Measurements from ENCODE around the gene CD276. TPM values are rescaled to one million over a fixed set of nuclear protein-coding genes. Genes with fewer than 3 reads are reported as not detected.

Gene CD276
- 81.1 and 95.7 TPM in 2 replicates for total RNA-seq

GRCh38 chr15:73683777-73684580, at the start of gene CD276:
Gene CD276 (plus strand): TSS chr15:73684383. CDS start chr15:73699640, 15,257 bp downstream.

GRCh38 chr15:73753250-73754130, 69.3 kb downstream of the CD276 start, which contains the start of gene INSYN1:
Gene INSYN1 (minus strand): TSS chr15:73753351. CDS start chr15:73751130, 2,221 bp downstream.

Other genes with a start within 250 kb of the CD276 start
- not detected in 2 replicates for gene REC114, start 241.2 kb upstream of the CD276 start, total RNA-seq
- 110 and 128 TPM in 2 replicates for gene NPTN, start 51.0 kb upstream of the CD276 start, total RNA-seq
- 0.10 and 0.65 TPM in 2 replicates for gene INSYN1, start 69.0 kb downstream of the CD276 start, total RNA-seq
- not detected in 2 replicates for gene TBC1D21, start 189.2 kb downstream of the CD276 start, total RNA-seq
- 3.0 and 3.6 TPM in 2 replicates for gene LOXL1, start 242.1 kb downstream of the CD276 start, total RNA-seq

All from vein endothelial cell (primary cell).